HG02678 (cell line): ENCODE data around the gene CCNH.

Experiments used
- ATAC-seq: cut with Tn5 transposase; IDR thresholded peaks from one replicate; pipeline ENCODE4 v1.9.1; 2021; ENCODE audit warnings: mild to moderate bottlenecking, moderate library complexity; ENCODE audit not compliant: unreplicated experiment

The CCNH gene

DNA sequence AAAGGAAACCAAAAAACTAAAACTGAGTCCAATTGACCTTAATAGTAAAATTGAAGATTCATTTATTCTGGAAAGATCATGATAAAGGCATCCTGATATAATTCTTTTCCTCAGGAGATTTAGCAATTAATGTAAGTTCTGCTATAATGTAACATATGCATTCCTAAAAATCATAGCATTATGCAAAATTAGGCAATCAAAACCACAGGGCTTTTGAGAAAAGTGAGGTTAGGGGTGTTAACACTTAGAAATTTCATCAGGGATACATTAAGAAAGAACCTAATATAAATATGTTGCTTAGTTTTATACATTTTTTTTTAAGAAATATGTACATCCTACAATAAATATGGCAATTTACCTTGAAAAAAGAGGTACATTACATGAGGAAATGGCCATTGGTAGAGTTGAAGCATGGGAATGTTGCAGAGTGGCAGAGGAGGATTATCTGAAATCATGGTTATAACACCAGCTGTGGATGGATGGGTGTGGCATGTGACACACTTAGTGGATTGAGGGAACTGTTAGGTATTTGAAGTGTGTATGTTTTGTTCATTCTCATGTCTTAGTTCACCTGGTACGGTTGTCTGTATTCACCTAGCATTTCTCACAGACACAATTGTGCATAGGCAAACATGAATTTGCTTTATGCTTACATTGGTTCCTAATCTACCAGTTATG, 51.1 kb downstream of the CCNH start:
- no peak for ATAC-seq

DNA sequence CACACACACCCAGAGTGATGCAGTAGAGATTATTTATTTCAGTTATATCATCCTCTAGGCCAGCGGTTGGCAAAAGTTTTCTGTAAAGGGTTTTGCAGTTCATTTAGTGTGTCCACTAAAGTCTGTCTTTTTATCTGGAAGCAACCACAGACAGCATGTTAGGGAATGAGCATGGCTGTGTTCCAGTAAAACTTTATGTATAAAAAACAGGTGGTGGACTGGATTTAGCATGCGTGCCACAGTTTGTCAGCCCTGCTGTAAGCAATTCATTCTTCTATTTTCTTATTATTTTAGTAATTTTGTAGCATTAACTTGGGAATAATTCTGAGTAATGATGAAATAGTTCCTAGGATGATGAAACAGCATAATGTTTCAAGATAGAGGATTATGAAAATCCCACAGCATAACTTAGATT, 51.7 kb downstream of the CCNH start:
- ATAC-seq: no peak

DNA sequence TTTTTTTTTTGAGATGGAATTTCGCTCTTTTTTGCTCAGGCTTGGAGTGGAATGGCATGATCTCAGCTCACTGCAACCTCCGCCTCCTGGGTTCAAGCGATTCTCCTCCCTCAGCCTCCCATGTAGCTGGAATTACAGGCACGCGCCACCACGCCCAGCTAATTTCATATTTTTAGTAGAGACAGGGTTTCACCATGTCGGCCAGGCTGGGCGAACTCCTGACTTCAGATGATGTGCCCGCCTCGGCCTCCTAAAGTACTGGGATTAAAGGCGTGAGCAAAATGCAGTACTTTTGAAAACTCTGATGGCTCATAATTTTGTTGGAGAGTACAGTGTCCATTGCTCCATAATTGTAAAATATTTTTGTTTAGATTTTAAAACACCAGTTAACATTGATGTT, 52.6 kb downstream of the CCNH start:
- no peak for ATAC-seq

DNA sequence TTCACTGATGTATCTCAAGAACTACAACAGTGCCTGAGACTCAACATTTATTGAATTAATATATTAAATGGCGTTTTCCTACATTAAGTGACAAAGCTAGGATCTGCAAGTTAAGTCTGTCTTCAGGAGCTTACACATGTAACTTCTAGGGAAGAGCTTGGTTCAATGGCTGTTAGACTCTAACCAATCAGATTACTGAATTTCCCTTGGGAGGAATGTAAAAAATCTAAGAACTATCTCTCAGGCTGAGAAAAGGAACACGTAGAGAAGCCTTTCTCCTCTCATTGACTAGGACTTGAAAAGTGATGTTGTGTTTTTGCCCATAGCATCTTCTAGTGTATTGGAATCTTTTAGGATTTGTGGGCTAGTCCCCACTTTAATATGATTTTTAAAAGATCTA, 53.6 kb downstream of the CCNH start:
- ATAC-seq: no peak

DNA sequence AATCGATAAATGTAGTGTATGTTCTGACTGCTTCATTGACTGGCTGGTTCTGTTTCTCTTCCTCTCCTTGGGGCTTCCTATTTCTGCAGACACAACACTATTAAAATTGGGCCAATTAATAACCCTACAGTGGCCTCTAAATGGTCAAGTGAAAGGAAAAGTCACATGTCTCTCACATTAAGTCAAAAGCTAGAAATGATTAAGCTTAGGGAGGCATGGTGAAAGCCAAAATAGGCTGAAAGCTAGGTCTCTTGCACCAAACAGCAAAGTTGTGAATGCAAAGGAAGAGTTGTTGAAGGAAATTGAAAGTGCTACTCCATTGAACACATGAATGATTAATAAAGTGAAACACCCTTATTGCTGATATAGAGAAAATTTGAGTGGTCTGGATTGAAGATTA, 58.2 kb downstream of the CCNH start:
- ATAC-seq: peak; percentile 85

DNA sequence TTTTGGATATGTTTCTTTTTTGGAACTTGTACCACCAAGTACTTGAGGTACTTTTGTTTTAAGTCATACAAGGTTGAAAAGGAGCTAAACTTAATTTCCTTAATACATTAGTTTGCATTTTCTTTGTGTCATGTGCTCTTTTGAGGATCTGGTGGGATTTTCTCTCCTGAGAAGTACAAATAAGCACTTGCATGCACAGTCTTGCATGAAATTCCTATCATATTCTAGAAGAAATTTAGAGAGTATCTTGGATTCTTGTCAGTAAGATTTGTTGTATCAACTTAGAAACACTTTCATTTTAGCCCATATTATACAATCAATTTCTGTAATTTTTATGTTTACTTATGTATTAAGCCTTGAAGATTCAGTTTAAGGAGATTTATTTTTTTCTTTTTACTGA, 64.9 kb downstream of the CCNH start:
- ATAC-seq: no peak

DNA sequence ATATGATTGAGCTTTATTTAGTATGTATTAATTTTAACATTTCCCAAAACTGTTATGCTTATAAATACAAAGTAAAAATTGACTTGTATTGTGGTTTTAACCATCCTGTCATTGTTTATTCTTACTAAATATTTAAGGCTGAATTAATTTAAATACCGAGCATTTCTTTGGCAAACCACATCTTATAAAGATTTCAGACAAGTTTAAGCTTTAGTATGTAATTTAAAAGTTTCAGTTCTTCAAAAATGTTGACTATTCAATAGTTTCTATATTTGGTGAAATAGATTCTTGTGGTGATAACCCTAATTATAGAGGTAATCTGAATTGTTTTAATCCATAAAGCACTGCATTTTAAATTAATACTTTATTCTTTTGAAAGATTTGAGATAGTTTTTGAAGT, 65.5 kb downstream of the CCNH start:
- peak; percentile 51 for ATAC-seq
